GM19239 (cell line): ENCODE results near the gene EEFSEC.
A peak's percentile ranks its signal among the peaks of the same experiment; 100 is the strongest.
"Not testable (repeated sequence)": the region's sequence is repeated elsewhere in the genome, so short reads cannot be mapped to it uniquely, and the experiment has no call there.

Experiments
- DNase-seq: peaks from one replicate; pipeline ENCODE4 v3.0.0; 2011; ENCODE audit warnings: low spot score; ENCODE audit not compliant: insufficient read length
- FAIRE-seq: peaks from 2 replicates; lab custom pipeline; 2011; peaks lifted over from hg19 to GRCh38; lab: Jason Lieb, UNC

The EEFSEC gene

GRCh38 chr3:128151758-128152274 lies 1.5 kb upstream of the EEFSEC start:
- FAIRE-seq = no peak

GRCh38 chr3:128152419-128153155 lies 694 bp upstream of the EEFSEC start:
- DNase-seq = no peak
- peak; percentile 90 for FAIRE-seq

More at GRCh38 chr3:128151758-128152274, 1.5 kb upstream of the EEFSEC start:
- DNase-seq = no peak

- not testable (repeated sequence) for DNase-seq, FAIRE-seq
Measured at GRCh38 chr3:128154354-128154753, 1.1 kb downstream of the EEFSEC start.

DNA sequence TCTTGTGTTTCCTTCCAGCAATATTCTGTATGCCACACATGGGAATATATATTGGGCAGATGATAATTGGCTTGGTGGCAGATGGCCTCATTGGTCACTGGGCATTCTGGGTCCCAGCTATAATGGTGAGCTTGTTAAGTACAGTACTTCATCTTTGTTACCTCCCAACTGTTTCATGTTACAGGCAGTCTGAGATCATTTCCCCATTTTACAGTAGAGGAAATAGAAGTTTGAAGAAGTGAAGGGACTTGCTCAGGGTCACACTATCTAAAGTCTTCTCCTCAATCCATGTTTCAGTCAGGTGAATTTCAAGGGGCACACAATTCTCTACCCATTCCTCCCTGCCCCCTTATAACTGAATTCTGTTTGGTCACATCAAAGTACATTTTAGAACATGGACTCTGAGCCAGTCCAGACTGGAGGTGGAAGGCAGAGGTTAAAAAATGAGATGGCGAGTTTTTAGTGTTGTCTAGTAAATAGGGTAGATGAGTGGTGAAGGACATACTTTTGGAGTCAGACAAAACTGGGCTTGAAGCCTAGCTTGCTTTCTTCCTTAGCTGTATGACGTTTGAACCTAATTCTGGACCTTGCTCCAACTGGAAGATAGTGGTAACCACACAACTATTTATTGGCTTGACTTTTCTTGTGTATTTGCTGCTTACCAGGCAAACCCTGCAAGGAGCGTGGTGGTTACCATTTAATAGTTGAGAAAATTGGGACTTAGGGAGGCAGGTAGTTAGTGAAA lies 2.5 kb downstream of the EEFSEC start:
- no peak for DNase-seq
- FAIRE-seq = no peak

DNA sequence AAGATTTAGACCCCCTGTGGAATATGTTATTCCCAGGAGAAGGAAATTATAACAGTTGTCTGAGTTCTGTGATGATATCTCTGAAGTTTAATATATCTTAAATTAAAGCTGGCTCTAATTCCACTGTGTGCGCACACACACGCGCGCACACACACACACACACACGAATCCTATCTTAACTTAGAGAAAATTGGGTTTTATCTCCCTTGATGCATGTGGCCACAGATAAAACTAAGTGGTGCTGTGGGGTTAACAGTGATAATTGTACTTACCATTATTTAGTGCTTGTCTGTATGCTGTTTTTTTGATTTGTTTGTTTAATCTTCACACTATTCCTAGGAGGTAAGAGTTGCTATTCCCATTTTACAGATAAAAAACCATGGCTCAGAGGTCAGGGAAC lies 7.4 kb downstream of the EEFSEC start:
- no peak for DNase-seq
- no peak for FAIRE-seq

DNA sequence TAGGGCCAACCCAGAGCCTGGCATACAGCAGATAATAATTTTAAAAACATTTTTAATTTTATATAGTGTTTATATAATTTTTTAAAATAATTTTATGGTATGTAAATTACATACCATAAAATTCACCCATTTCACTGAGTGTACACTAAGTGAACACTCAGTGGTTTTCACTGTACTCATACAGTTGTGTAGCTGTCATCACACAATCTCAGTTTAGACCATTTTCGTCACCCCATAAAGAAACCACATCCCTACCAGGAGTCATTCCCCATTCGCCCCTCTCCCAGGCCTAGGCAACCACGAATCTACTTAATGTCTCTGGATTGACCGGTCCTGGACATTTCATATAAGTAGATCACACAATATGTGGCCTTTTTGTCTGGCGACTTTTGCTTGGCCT lies 10.2 kb downstream of the EEFSEC start:
- DNase-seq = no peak
- FAIRE-seq = no peak

GRCh38 chr3:128166971-128167453 lies 13.7 kb downstream of the EEFSEC start:
- no peak for FAIRE-seq

GRCh38 chr3:128167646-128167972 lies 14.3 kb downstream of the EEFSEC start:
- no peak for DNase-seq
- FAIRE-seq = no peak

More at GRCh38 chr3:128166971-128167453, 13.7 kb downstream of the EEFSEC start:
- no peak for DNase-seq

DNA sequence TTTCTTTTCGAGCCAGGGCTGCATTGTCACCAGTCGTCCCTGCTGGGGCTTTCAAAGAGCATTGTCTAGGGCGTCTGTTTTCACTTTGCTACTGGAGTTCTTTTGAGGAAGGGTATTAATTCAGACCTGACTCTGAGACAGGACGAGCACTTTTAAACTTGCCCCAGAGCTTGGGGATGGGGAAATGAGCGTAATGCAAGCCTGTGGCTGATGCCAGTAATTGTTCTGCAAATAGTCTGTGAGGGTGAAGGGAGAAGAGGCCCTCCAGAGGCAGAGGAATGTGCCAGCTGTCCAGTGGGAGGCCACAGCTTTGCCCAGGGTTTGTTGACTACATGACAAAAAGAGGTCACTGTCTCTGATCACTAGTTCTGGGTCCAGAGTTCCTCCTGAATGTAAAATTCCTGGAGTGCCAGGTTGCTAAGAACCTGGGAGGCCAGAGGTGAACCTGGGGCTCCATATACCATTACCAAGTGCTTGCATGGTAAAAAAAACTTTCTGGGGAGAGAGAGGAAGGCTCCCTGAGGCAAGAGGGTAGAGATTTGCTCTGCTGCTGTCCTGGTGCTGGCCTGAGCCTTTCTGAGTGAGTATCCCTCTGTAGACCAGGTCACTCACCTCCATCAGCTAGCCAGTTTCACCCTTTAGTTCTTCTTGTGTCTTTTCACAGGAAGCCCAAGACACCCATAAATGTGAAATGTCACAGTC lies 14.8 kb downstream of the EEFSEC start:
- FAIRE-seq (no peak), DNase-seq (no peak)

DNA sequence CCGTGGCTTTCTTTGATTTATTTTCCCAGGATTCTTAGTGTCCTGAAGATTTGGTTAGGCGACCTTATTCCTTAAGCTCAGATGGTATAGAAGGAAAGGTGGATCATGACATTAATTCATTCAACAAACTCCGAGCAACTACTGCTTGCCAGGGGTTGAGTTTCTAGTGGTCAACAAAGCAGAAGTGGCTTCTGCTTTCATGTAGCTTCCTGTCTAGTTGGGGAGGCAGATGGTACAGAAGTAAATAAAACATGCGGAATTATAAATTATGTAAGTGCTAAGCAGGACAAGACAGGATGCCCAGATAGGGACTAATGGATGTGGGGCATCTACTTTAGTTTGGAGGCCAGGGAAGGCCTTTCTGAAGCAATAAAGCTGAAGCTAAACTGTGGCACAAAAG lies 15.6 kb downstream of the EEFSEC start:
- FAIRE-seq (no peak), DNase-seq (no peak)

DNA sequence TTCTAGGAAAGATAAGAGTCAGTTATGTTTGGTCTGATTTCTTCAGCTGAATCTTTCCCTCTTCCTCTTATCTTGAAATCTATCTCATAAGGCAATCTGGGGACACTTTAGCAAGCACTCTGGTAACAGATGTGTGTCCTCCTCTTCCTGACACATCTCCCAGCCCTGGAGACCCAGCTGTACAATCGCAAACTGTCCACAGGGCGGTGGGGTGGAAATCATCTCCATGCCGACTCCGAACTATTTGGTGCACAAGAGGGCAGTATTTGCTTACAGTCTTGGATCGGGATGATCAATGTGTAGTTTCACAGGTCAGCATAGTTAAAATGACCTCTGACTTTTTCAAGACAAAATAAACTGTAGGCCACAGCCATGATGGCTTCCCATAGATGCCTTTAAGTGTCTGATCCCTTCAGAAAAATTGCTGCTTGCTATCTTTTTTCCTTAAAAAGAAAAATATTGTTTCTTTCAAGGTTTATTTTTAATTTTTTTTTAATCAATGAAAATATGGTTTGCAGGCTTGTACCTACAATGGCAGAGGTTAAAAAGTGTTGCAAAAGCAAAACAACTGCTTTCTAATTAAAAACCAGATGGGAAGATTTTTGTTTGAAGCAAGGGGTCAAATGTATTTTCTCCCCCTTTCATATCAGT lies 17.7 kb downstream of the EEFSEC start:
- DNase-seq (no peak), FAIRE-seq (no peak)

- FAIRE-seq (no peak), DNase-seq (no peak)
Measured at GRCh38 chr3:128173200-128173599, 19.9 kb downstream of the EEFSEC start.

DNA sequence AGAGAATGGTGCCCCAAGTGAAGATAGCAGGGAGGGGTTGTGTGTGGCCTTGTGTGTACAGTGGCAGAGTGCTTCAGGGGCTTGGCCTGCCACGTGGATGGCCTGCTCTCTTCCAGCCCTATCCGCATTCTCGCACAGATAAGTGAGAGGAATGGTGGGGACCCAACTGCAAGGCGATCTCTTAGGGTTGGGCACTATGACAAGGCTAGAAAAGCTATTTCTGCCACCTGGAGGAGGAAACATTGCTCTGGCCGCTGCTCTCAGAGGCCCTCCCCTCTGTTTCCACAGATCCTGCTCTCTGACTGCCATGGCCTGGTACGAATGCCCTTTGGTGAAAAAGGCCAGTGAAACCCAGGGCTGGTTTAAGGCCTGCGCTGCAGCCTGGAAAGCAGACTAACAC lies 20.6 kb downstream of the EEFSEC start:
- no peak for FAIRE-seq
- no peak for DNase-seq

DNA sequence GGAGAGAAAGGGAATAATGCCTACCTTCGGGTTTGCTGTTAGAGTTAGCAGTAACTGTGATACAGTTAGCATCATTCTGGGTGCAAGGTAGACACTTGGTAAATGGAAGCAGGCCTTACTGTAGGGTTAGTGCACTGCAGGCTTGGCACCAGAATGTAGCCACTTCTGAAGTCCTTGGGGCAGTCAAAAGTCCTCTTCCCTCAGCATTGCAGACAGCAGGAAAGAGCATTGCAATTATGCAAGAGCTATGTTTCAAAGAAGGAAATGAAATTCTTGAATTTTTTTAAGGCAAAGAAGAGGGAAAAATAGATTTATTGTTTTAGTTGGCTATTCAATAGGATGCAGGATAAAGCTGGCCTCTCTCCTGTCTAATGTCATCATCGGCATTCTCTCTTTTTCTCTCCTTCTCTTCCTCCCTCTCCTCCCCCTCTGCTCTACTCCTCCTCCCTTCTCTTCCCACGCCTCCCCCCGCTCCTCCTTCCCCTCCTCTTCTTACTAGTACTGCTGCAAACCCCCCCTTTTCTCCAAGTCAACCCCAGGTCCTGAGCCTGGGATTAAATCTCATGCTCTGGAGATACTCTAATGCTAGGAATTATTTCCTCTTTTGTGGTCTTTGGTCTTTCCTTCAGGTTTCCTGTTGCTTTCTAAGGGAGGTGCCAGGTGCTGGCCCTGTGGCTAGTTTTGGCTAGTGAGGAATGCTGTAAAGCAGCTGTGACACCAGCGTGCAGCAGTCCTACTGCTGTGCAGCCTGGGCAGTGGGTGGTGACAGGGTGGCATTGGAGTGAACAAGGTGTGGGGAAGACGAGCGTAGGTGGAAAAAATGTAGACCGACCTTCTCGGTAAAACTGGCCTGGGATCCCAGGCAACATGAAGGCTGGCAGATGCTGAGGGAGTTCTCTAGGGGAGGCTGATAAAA lies 21.7 kb downstream of the EEFSEC start:
- FAIRE-seq (no peak), DNase-seq (no peak)

DNA sequence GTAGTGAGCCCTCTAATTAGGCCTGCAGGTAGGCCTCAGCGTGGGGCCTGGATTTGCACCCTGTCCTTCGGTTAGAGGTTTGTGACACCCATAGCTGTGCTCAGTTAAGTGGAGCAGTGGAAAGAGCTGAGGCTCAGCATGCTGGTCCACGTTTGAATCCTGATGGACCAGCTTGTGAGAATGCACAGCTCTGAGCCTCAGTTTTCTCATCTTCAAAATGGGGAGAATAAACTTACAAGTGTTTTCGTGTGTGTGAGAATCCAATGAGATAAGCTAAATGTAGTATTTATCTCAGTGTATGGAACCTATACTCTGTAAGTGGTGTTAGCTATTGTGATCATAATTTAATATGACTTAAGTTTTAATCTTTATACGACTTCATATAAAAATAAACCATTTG lies 22.5 kb downstream of the EEFSEC start:
- no peak for DNase-seq
- no peak for FAIRE-seq

DNA sequence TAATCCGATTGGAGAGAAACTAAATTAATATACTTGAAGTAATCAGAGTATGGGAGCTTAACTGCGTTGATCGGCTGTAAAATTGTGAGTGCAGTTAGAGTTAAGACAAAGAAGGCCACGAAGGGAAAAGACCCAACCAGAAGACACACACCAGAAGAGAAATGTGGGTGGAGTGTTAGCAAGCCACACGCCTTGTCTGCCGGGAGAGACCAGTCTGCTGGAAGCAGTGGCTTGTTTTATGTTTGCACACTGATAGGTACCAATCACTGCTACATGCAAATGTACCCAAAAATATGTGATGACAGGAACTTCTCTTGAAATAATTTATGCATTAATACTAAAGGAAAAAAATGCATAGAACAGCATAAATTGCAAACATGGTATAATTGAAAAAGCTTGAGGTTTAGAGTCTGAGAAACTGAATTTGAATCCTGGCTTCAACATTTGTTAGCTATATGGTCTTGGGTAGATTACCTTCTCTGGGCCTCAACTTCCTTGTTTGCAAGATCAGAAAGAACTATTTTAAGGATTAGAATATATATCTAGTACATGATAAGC lies 23.1 kb downstream of the EEFSEC start:
- no peak for FAIRE-seq

DNA sequence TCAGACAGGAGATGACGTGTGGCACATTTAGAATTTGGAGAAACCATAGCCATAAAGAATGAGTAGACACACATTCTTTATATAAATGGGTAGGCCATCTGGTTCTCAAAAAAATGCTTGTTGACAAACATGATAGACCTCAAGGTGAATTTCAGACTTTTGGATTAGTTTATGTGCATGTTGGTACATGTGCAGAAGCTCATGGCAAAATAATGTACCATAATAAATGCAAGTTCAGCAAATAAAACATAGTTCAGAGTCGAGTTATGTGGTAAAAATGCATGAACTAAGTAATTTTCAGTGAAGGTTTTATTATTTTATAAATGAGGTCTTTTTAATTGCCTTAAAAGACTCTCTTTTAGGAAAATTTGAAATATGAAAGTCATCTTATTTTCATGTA lies 24.6 kb downstream of the EEFSEC start:
- DNase-seq (no peak), FAIRE-seq (peak; percentile 14)

More for the DNA sequence above, 23.1 kb downstream of the EEFSEC start:
- no peak for DNase-seq

- FAIRE-seq = peak; percentile 71
Measured at GRCh38 chr3:128178782-128179483, 25.7 kb downstream of the EEFSEC start.

More at GRCh38 chr3:128178782-128179483, 25.7 kb downstream of the EEFSEC start:
- DNase-seq = no peak
